H9 (cell line): ENCODE data around the gene TSPAN9. TPM values are rescaled to one million over a fixed set of nuclear protein-coding genes. Genes with fewer than 3 reads are reported as not detected.

Experiments
- DNase-seq: peaks from one replicate; pipeline ENCODE4 v3.0.0-alpha.2; 2017
- H2AFZ ChIP-seq: one replicate; pipeline ENCODE4 v1.6.1; 2013; ENCODE audit warnings: mild to moderate bottlenecking, low read length, control low read depth, moderate library complexity
- H2AK5ac ChIP-seq: 2 replicates; pipeline ENCODE4 v1.6.1; 2013; ENCODE audit warnings: low read length, control low read depth, mixed read lengths; ENCODE audit not compliant: insufficient read length
- H2BK120ac ChIP-seq: one replicate; pipeline ENCODE4 v1.6.1; 2013; ENCODE audit warnings: low read depth, mild to moderate bottlenecking, low read length, control low read depth, inconsistent platforms; ENCODE audit not compliant: poor library complexity, severe bottlenecking
- H2BK12ac ChIP-seq: 2 replicates; pipeline ENCODE4 v1.6.1; 2013; ENCODE audit warnings: low read length, control low read depth, mixed read lengths, low read depth; ENCODE audit not compliant: insufficient read length
- H2BK15ac ChIP-seq: 2 replicates; pipeline ENCODE4 v1.6.1; 2013; ENCODE audit warnings: low read depth, low read length, control low read depth
- H2BK20ac ChIP-seq: one replicate; pipeline ENCODE4 v1.6.1; 2013; ENCODE audit warnings: low read depth, mild to moderate bottlenecking, low read length, control low read depth, inconsistent platforms; ENCODE audit not compliant: poor library complexity, severe bottlenecking
- H2BK5ac ChIP-seq: 2 replicates; pipeline ENCODE4 v1.6.1; 2013; ENCODE audit warnings: low read length, control low read depth, mixed read lengths; ENCODE audit not compliant: insufficient read length
- H3K14ac ChIP-seq: 2 replicates; pipeline ENCODE4 v1.6.1; 2013; ENCODE audit warnings: low read length, control low read depth; ENCODE audit not compliant: insufficient read depth
- H3K18ac ChIP-seq: 2 replicates; pipeline ENCODE4 v1.6.1; 2013; ENCODE audit warnings: low read depth, mild to moderate bottlenecking, mixed read lengths, low read length, control low read depth; ENCODE audit not compliant: insufficient read length
- H3K23ac ChIP-seq: 2 replicates; pipeline ENCODE4 v1.6.1; 2013; ENCODE audit warnings: low read length, control low read depth, mixed read lengths, low read depth; ENCODE audit not compliant: insufficient read length
- H3K23me2 ChIP-seq: 2 replicates; pipeline ENCODE4 v1.6.1; 2013; ENCODE audit warnings: low read depth, mild to moderate bottlenecking, mixed read lengths, low read length, control low read depth; ENCODE audit not compliant: insufficient read length, poor library complexity, severe bottlenecking
- H3K27ac ChIP-seq: 2 replicates; pipeline ENCODE4 v1.5.1; 2013; ENCODE audit warnings: low read length, control low read depth, mixed read lengths, low read depth; ENCODE audit not compliant: insufficient read length
- H3K27me3 ChIP-seq: 2 replicates; pipeline ENCODE4 v1.6.1; 2013; ENCODE audit warnings: low read length, control low read depth, inconsistent platforms; ENCODE audit not compliant: insufficient read depth
- H3K4ac ChIP-seq: 2 replicates; pipeline ENCODE4 v1.6.1; 2013; ENCODE audit warnings: low read depth, mild to moderate bottlenecking, control low read depth, inconsistent platforms, low read length, moderate library complexity
- H3K4me1 ChIP-seq: 2 replicates; pipeline ENCODE4 v1.6.1; 2013; ENCODE audit warnings: low read length, control low read depth, inconsistent platforms; ENCODE audit not compliant: insufficient read depth
- H3K4me2 ChIP-seq: 2 replicates; pipeline ENCODE4 v1.6.1; 2013; ENCODE audit warnings: low read length, control low read depth, mixed read lengths; ENCODE audit not compliant: insufficient read length, insufficient read depth
- H3K56ac ChIP-seq: 2 replicates; pipeline ENCODE4 v1.6.1; 2013; ENCODE audit warnings: low read depth, mild to moderate bottlenecking, mixed read lengths, low read length, control low read depth; ENCODE audit not compliant: insufficient read length
- H3K79me1 ChIP-seq: 2 replicates; pipeline ENCODE4 v1.6.1; 2013; ENCODE audit warnings: low read depth, mild to moderate bottlenecking, moderate library complexity, low read length, control low read depth, inconsistent platforms; ENCODE audit not compliant: insufficient read depth, poor library complexity, severe bottlenecking
- H3K79me2 ChIP-seq: 2 replicates; pipeline ENCODE4 v1.6.1; 2013; ENCODE audit warnings: low read length, control low read depth, inconsistent platforms; ENCODE audit not compliant: insufficient read depth
- H3K9ac ChIP-seq: 2 replicates; pipeline ENCODE4 v1.6.1; 2013; ENCODE audit warnings: low read length, control low read depth, mixed read lengths; ENCODE audit not compliant: insufficient read length; ENCODE audit errors: extremely low read depth
- H3K9me3 ChIP-seq: one replicate; pipeline ENCODE4 v1.6.1; 2013; ENCODE audit warnings: low read depth, low read length, inconsistent platforms; ENCODE audit not compliant: control insufficient read depth
- H3T11ph ChIP-seq: one replicate; pipeline ENCODE4 v1.6.1; 2013; ENCODE audit warnings: mild to moderate bottlenecking, low read length, control low read depth, inconsistent platforms
- H4K20me1 ChIP-seq: one replicate; pipeline ENCODE4 v1.6.1; 2013; ENCODE audit not compliant: control insufficient read depth, insufficient read length, insufficient read depth
- H4K5ac ChIP-seq: 2 replicates; pipeline ENCODE4 v1.6.1; 2013; ENCODE audit warnings: low read depth, mild to moderate bottlenecking, mixed read lengths, low read length, control low read depth; ENCODE audit not compliant: insufficient read length
- H4K8ac ChIP-seq: replicated peaks from 2 replicates; pipeline ENCODE4 v1.6.1; 2013; ENCODE audit warnings: low read length, control low read depth, mixed read lengths, low read depth; ENCODE audit not compliant: insufficient read length
- H4K91ac ChIP-seq: 2 replicates; pipeline ENCODE4 v1.6.1; 2013; ENCODE audit warnings: low read depth, mild to moderate bottlenecking, moderate library complexity, mixed read lengths, low read length, control low read depth; ENCODE audit not compliant: insufficient read length
- H3K27ac Mint-ChIP-seq, 3 experiments: 2 replicates in 2 of 3; 3 replicates in 1 of 3; pipeline ENCODE4 v1.8.0; 2020 to 2021; ENCODE audit warnings: mixed read lengths in 3 of 3, mild to moderate bottlenecking in 1 of 3, moderate library complexity in 1 of 3
- H3K27me3 Mint-ChIP-seq: 2 replicates; pipeline ENCODE4 v1.8.0; 2021; ENCODE audit warnings: low read depth, mild to moderate bottlenecking, moderate library complexity, mixed read lengths
- H3K36me3 Mint-ChIP-seq, 3 experiments: 2 replicates in 2 of 3; 3 replicates in 1 of 3; pipeline ENCODE4 v1.8.0; 2020 to 2021; ENCODE audit warnings: low read depth in 3 of 3, mixed read lengths in 3 of 3; ENCODE audit not compliant: insufficient read depth in 1 of 3
- H3K4me1 Mint-ChIP-seq, 2 experiments: 2 replicates each; pipeline ENCODE4 v1.8.0; 2020; ENCODE audit warnings: mixed read lengths in 2 of 2
- H3K4me3 Mint-ChIP-seq, 2 experiments: 2 replicates in 1 of 2; 3 replicates in 1 of 2; pipeline ENCODE4 v1.8.0; 2020 to 2021; ENCODE audit warnings: mild to moderate bottlenecking in 2 of 2, mixed read lengths in 2 of 2, moderate library complexity in 1 of 2
- H3K9me3 Mint-ChIP-seq, 2 experiments: 2 replicates in 1 of 2; 3 replicates in 1 of 2; pipeline ENCODE4 v1.8.0; 2020; ENCODE audit warnings: mild to moderate bottlenecking in 2 of 2, mixed read lengths in 2 of 2, moderate library complexity in 1 of 2
- CTCF ChIP-seq: fragments of 200-600 bp; sonication (generic); conservative IDR thresholded peaks from 3 replicates; pipeline ENCODE4 v1.8.0; 2021; ENCODE audit warnings: antibody characterized with exemption, mild to moderate bottlenecking
- WGBS: extraction: QIAGEN DNeasy Blood & Tissue Kit; methylation state at CpG from one replicate; pipeline ENCODE4 v1.1.7; 2013; ENCODE audit warnings: missing lambda C conversion rate, low lambda C conversion rate, mixed read lengths; ENCODE audit not compliant: insufficient read length; ENCODE audit errors: extremely low coverage; 5-methylcytosine and 5-hydroxymethylcytosine counted together
- total RNA-seq: library from RNA; stranded (reverse); gene quantifications from 2 replicates; pipeline ENCODE4 v1.2.1, GENCODE V29; 2021

TSPAN9 gene
- total RNA-seq, 1 experiment from 2014 or later: 19.0 TPM

DNA sequence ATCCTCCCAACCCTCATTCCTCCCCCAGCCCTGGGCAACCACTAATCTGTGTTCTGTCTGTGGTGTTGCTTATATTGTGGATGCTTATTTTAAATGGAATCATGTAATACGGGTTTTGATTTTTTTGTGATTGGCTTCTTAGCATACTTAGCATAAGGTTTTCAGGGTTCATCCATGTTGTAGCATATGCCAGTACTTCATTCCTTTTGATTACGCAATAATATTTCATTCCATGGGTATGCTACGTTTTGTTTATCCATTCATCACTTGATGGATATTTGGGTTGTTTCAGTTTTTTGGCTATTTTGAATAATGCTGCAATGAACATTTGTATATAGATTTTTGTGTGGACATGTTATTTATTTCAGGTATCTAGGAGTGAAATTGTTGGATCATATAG, 82.9 kb downstream of the TSPAN9 start:
- WGBS: no CpG with 5 or more reads among the region's 3 CpGs
- Histone ChIP-seq H4K8ac (no peak overlapping the region), H2BK5ac (no peak overlapping the region), H2AFZ (no peak overlapping the region), H3K4me1 (peaks cover 6% of the 10 kb centered on the region), H3K27me3 (no peaks in the 10 kb centered on the region), H4K5ac (no peak overlapping the region), H3K79me2 (no peaks in the 10 kb centered on the region), H3K4me2 (no peak overlapping the region), H3K9me3 (peaks cover 5% of the 10 kb centered on the region), H3K56ac (no peak overlapping the region), H3K4ac (no peak overlapping the region), H3K9ac (no peak overlapping the region), H3T11ph (no peak overlapping the region), H3K14ac (no peak overlapping the region), H2BK12ac (no peak overlapping the region), H2BK120ac (no peak overlapping the region), H3K23me2 (no peaks in the 10 kb centered on the region), H3K23ac (no peak overlapping the region), H3K79me1 (no peaks in the 10 kb centered on the region), H2BK20ac (no peak overlapping the region), H3K18ac (no peak overlapping the region), H4K20me1 (no peaks in the 10 kb centered on the region), H4K91ac (no peak overlapping the region), H2BK15ac (no peak overlapping the region), H2AK5ac (no peak overlapping the region), H3K27ac (no peak overlapping the region)
- Mint-ChIP-seq H3K27me3 (peaks cover 3% of the 10 kb centered on the region), H3K36me3 (peaks cover 10 to 23% (median 14%) of the 10 kb centered on the region in 3 experiments), H3K4me3 (no peak overlapping the region), H3K27ac (no peak overlapping the region), H3K9me3 (peaks cover 11 to 17% of the 10 kb centered on the region in 2 experiments), H3K4me1 (peaks cover 34 to 50% of the 10 kb centered on the region in 2 experiments)
- no peak for TF ChIP-seq CTCF
- DNase-seq: no peak
